Activated naive CD8-positive, alpha-beta T cell treated with anti-CD3 and anti-CD28 coated beads for 36 hours (primary cell): ENCODE data around the gene LRR1. TPM values are rescaled to one million over a fixed set of nuclear protein-coding genes. Genes with fewer than 3 reads are reported as not detected.

Source experiments
- DNase-seq: peaks from one replicate; pipeline ENCODE4 v3.0.0; 2021
- H3K27ac Mint-ChIP-seq: one replicate; pipeline ENCODE4 v1.8.0; 2022; ENCODE audit warnings: mild to moderate bottlenecking, moderate library complexity, mixed read lengths
- H3K27me3 Mint-ChIP-seq: one replicate; pipeline ENCODE4 v1.8.0; 2022; ENCODE audit warnings: mild to moderate bottlenecking, mixed read lengths
- H3K36me3 Mint-ChIP-seq: one replicate; pipeline ENCODE4 v1.8.0; 2021; ENCODE audit warnings: mild to moderate bottlenecking, mixed read lengths
- H3K4me1 Mint-ChIP-seq: one replicate; pipeline ENCODE4 v1.8.0; 2021; ENCODE audit warnings: mixed read lengths
- H3K4me3 Mint-ChIP-seq: one replicate; pipeline ENCODE4 v1.8.0; 2022; ENCODE audit warnings: mild to moderate bottlenecking, moderate library complexity, mixed read lengths
- H3K9me3 Mint-ChIP-seq: one replicate; pipeline ENCODE4 v1.8.0; 2022; ENCODE audit warnings: mixed read lengths
- total RNA-seq, 2 experiments: library from RNA; stranded (reverse); gene quantifications; one replicate each; pipeline ENCODE4 v1.2.3, GENCODE V29; 2021

The LRR1 gene
- 10 to 100 TPM; 58.9 to 59.9 TPM for total RNA-seq

GRCh38 chr14:49598485-49599300 lies at the start of gene LRR1:
TSS of gene LRR1 (plus strand) at chr14:49598940. CDS start at chr14:49599021, 81 bp downstream.
- Mint-ChIP-seq H3K4me1 (peaks cover 19% of the 10 kb centered on the region), H3K36me3 (peaks cover 21% of the 10 kb centered on the region), H3K27me3 (no peaks in the 10 kb centered on the region), H3K27ac (peak within 1 kb of the TSS; percentile 97), H3K9me3 (no peaks in the 10 kb centered on the region), H3K4me3 (peak within 1 kb of the TSS; percentile 99)
- DNase-seq = peak; percentile 87

- Mint-ChIP-seq H3K4me1 (no peaks in the 10 kb centered on the region), H3K27me3 (no peaks in the 10 kb centered on the region)
These were observed 49.3 kb upstream of the LRR1 start for GRCh38 chr14:49549446-49549845.

GRCh38 chr14:49549881-49550280 lies 48.9 kb upstream of the LRR1 start:
- Mint-ChIP-seq H3K36me3 (no peaks in the 10 kb centered on the region), H3K4me3 (no peak overlapping the region), H3K27me3 (no peaks in the 10 kb centered on the region), H3K27ac (no peak overlapping the region), H3K4me1 (no peaks in the 10 kb centered on the region), H3K9me3 (no peaks in the 10 kb centered on the region)
- DNase-seq = no peak

More at GRCh38 chr14:49549446-49549845, 49.3 kb upstream of the LRR1 start:
- no peak for DNase-seq
- H3K4me3 Mint-ChIP-seq = no peak overlapping the region
- H3K36me3 Mint-ChIP-seq = no peaks in the 10 kb centered on the region
- no peak overlapping the region for H3K27ac Mint-ChIP-seq
- no peaks in the 10 kb centered on the region for H3K9me3 Mint-ChIP-seq

GRCh38 chr14:49550286-49551184 lies 48.2 kb upstream of the LRR1 start:
- no peaks in the 10 kb centered on the region for H3K9me3 Mint-ChIP-seq

GRCh38 chr14:49551569-49551968 lies 47.2 kb upstream of the LRR1 start:
- no peaks in the 10 kb centered on the region for H3K9me3 Mint-ChIP-seq
- no peaks in the 10 kb centered on the region for H3K36me3 Mint-ChIP-seq

More at GRCh38 chr14:49550286-49551184, 48.2 kb upstream of the LRR1 start:
- Mint-ChIP-seq H3K36me3 (no peaks in the 10 kb centered on the region), H3K27me3 (no peaks in the 10 kb centered on the region), H3K4me3 (no peak overlapping the region), H3K4me1 (no peaks in the 10 kb centered on the region), H3K27ac (no peak overlapping the region)
- DNase-seq = no peak

GRCh38 chr14:49553106-49553505 lies 45.6 kb upstream of the LRR1 start:
- Mint-ChIP-seq H3K9me3 (no peaks in the 10 kb centered on the region), H3K4me1 (no peaks in the 10 kb centered on the region), H3K27ac (no peak overlapping the region)

More at GRCh38 chr14:49551569-49551968, 47.2 kb upstream of the LRR1 start:
- Mint-ChIP-seq H3K27me3 (no peaks in the 10 kb centered on the region), H3K27ac (no peak overlapping the region), H3K4me1 (no peaks in the 10 kb centered on the region), H3K4me3 (no peak overlapping the region)
- DNase-seq = no peak

GRCh38 chr14:49553892-49554291 lies 44.8 kb upstream of the LRR1 start:
- H3K9me3 Mint-ChIP-seq = no peaks in the 10 kb centered on the region
- no peaks in the 10 kb centered on the region for H3K27me3 Mint-ChIP-seq
- no peaks in the 10 kb centered on the region for H3K36me3 Mint-ChIP-seq
- no peak overlapping the region for H3K4me3 Mint-ChIP-seq
- H3K27ac Mint-ChIP-seq = no peak overlapping the region
- no peak for DNase-seq
- H3K4me1 Mint-ChIP-seq = no peaks in the 10 kb centered on the region

More at GRCh38 chr14:49553106-49553505, 45.6 kb upstream of the LRR1 start:
- no peaks in the 10 kb centered on the region for H3K36me3 Mint-ChIP-seq
- DNase-seq = no peak
- H3K27me3 Mint-ChIP-seq = no peaks in the 10 kb centered on the region
- H3K4me3 Mint-ChIP-seq = no peak overlapping the region

GRCh38 chr14:49559979-49560768 lies 38.6 kb upstream of the LRR1 start:
- Mint-ChIP-seq H3K36me3 (no peaks in the 10 kb centered on the region), H3K27ac (no peak overlapping the region), H3K4me3 (no peak overlapping the region), H3K27me3 (no peaks in the 10 kb centered on the region), H3K9me3 (no peaks in the 10 kb centered on the region), H3K4me1 (no peaks in the 10 kb centered on the region)
- DNase-seq = no peak

GRCh38 chr14:49566714-49567113 lies 32.0 kb upstream of the LRR1 start:
- Mint-ChIP-seq H3K36me3 (peaks cover 14% of the 10 kb centered on the region), H3K4me3 (no peak overlapping the region), H3K9me3 (peaks cover 2% of the 10 kb centered on the region), H3K4me1 (no peaks in the 10 kb centered on the region), H3K27ac (no peak overlapping the region), H3K27me3 (no peaks in the 10 kb centered on the region)
- no peak for DNase-seq

GRCh38 chr14:49569281-49569680 lies 29.5 kb upstream of the LRR1 start:
- peaks cover 4% of the 10 kb centered on the region for H3K4me1 Mint-ChIP-seq
- no peak overlapping the region for H3K27ac Mint-ChIP-seq
- no peak overlapping the region for H3K4me3 Mint-ChIP-seq
- H3K36me3 Mint-ChIP-seq = peaks cover 37% of the 10 kb centered on the region
- H3K27me3 Mint-ChIP-seq = no peaks in the 10 kb centered on the region
- H3K9me3 Mint-ChIP-seq = peaks cover 2% of the 10 kb centered on the region
- DNase-seq = no peak

GRCh38 chr14:49574038-49574437 lies 24.7 kb upstream of the LRR1 start:
- Mint-ChIP-seq H3K36me3 (peaks cover 69% of the 10 kb centered on the region), H3K27me3 (no peaks in the 10 kb centered on the region), H3K27ac (no peak overlapping the region), H3K9me3 (peaks cover 2% of the 10 kb centered on the region), H3K4me3 (no peak overlapping the region), H3K4me1 (peaks cover 29% of the 10 kb centered on the region)
- no peak for DNase-seq

GRCh38 chr14:49578141-49578540 lies 20.6 kb upstream of the LRR1 start:
- no peak for DNase-seq
- Mint-ChIP-seq H3K9me3 (no peaks in the 10 kb centered on the region), H3K27me3 (no peaks in the 10 kb centered on the region), H3K27ac (peak overlapping the region; percentile 55), H3K36me3 (peaks cover 71% of the 10 kb centered on the region), H3K4me3 (no peak overlapping the region), H3K4me1 (peaks cover 58% of the 10 kb centered on the region)

- Mint-ChIP-seq H3K36me3 (peaks cover 71% of the 10 kb centered on the region), H3K27me3 (no peaks in the 10 kb centered on the region), H3K4me1 (peaks cover 66% of the 10 kb centered on the region), H3K4me3 (no peak overlapping the region), H3K9me3 (no peaks in the 10 kb centered on the region), H3K27ac (peak overlapping the region; percentile 7)
- DNase-seq = no peak
These were observed 18.9 kb upstream of the LRR1 start for GRCh38 chr14:49579841-49580240.

- peak overlapping the region; percentile 36 for H3K4me3 Mint-ChIP-seq
These were observed 17.3 kb upstream of the LRR1 start for GRCh38 chr14:49581209-49582112.

More at GRCh38 chr14:49581209-49582112, 17.3 kb upstream of the LRR1 start:
- H3K27ac Mint-ChIP-seq = peak overlapping the region; percentile 79
- peaks cover 66% of the 10 kb centered on the region for H3K4me1 Mint-ChIP-seq
- H3K27me3 Mint-ChIP-seq = peaks cover 9% of the 10 kb centered on the region
- no peak for DNase-seq
- peaks cover 77% of the 10 kb centered on the region for H3K36me3 Mint-ChIP-seq
- no peaks in the 10 kb centered on the region for H3K9me3 Mint-ChIP-seq
